HG02943 (cell line): ENCODE data around the gene CCDC33.

Experiments used
- ATAC-seq: cut with Tn5 transposase; IDR thresholded peaks from one replicate; pipeline ENCODE4 v1.9.1; 2021; ENCODE audit warnings: mild to moderate bottlenecking, low read depth, moderate library complexity; ENCODE audit not compliant: unreplicated experiment

CCDC33 gene

GRCh38 chr15:74374648-74375302 lies 138.6 kb downstream of the CCDC33 start:
- peak; percentile 6 for ATAC-seq

- ATAC-seq: no peak
Measured at GRCh38 chr15:74375303-74375693, 139.2 kb downstream of the CCDC33 start.

GRCh38 chr15:74376226-74376625 lies 140.1 kb downstream of the CCDC33 start:
- ATAC-seq: no peak

- ATAC-seq: no peak
Measured at GRCh38 chr15:74376825-74377581, 140.9 kb downstream of the CCDC33 start.

- no peak for ATAC-seq
Measured at GRCh38 chr15:74377831-74378766, 142.0 kb downstream of the CCDC33 start.

GRCh38 chr15:74378848-74379247 lies 142.7 kb downstream of the CCDC33 start:
- no peak for ATAC-seq

- ATAC-seq: no peak
Measured at GRCh38 chr15:74380361-74381189, 144.4 kb downstream of the CCDC33 start.

- ATAC-seq: no peak
Measured at GRCh38 chr15:74381190-74381453, 145.0 kb downstream of the CCDC33 start.

- no peak for ATAC-seq
Measured at GRCh38 chr15:74381481-74381880, 145.4 kb downstream of the CCDC33 start.

GRCh38 chr15:74382004-74382816 lies 146.1 kb downstream of the CCDC33 start:
- ATAC-seq: no peak

GRCh38 chr15:74383286-74383685 lies 147.2 kb downstream of the CCDC33 start:
- no peak for ATAC-seq

- peak; percentile 40 for ATAC-seq
Measured at GRCh38 chr15:74383695-74384565, 147.8 kb downstream of the CCDC33 start.

GRCh38 chr15:74384566-74384880 lies 148.4 kb downstream of the CCDC33 start:
- no peak for ATAC-seq

GRCh38 chr15:74384881-74385643 lies 148.9 kb downstream of the CCDC33 start:
- ATAC-seq: peak; percentile 63

- no peak for ATAC-seq
Measured at GRCh38 chr15:74385733-74386132, 149.6 kb downstream of the CCDC33 start.
